Naive thymus-derived CD4-positive, alpha-beta T cell (primary cell): ENCODE results near the gene HERPUD1. TPM values are rescaled to one million over a fixed set of nuclear protein-coding genes. Genes with fewer than 3 reads are reported as not detected.

Source experiments
- ATAC-seq: fragments of 150-1000 bp; cut with Tn5 transposase; 2 replicates; pipeline ENCODE4 v1.10.0; 2021; ENCODE audit warnings: mild to moderate bottlenecking, moderate library complexity
- CTCF ChIA-PET: fragments of 350-600 bp; sonication (Branson Sonifier 250); formaldehyde crosslinking; loops from one replicate; lab custom pipeline; 2021; ENCODE audit warnings: antibody characterized with exemption; lab: Charles Lee
- POLR2A ChIA-PET: fragments of 350-600 bp; sonication (Branson Sonifier 250); formaldehyde crosslinking; loops from one replicate; lab custom pipeline; 2021; ENCODE audit warnings: antibody characterized with exemption, inconsistent platforms; lab: Charles Lee
- DNase-seq, 9 donors: peaks; one replicate each; pipeline versions ENCODE4 v3.0.0 to v3.0.0-alpha.2; 2020 to 2022; ENCODE audit warnings: mixed read lengths in 1 of 9
- H3K27ac ChIP-seq: one replicate; pipeline ENCODE4 v1.7.0; 2013; ENCODE audit warnings: mild to moderate bottlenecking, low read depth, low read length, moderate library complexity
- H3K27me3 ChIP-seq, 2 donors: one replicate each; pipeline ENCODE4 v1.7.0; 2013; ENCODE audit warnings: low read length in 2 of 2, mild to moderate bottlenecking in 2 of 2, moderate library complexity in 2 of 2; ENCODE audit not compliant: control insufficient read depth in 2 of 2, insufficient read depth in 2 of 2
- H3K36me3 ChIP-seq, 3 experiments: 1 replicate in 2 of 3; 2 replicates in 1 of 3; pipeline ENCODE4 v1.7.0; 2013; ENCODE audit warnings: low read length in 3 of 3, mild to moderate bottlenecking in 3 of 3, moderate library complexity in 1 of 3; ENCODE audit not compliant: insufficient read depth in 3 of 3, control insufficient read depth in 2 of 3
- H3K4me1 ChIP-seq, 2 donors: one replicate each; pipeline ENCODE4 v1.7.0; 2013; ENCODE audit warnings: low read length in 2 of 2, mild to moderate bottlenecking in 2 of 2, moderate library complexity in 1 of 2; ENCODE audit not compliant: control insufficient read depth in 2 of 2, insufficient read depth in 2 of 2
- H3K4me3 ChIP-seq: 2 replicates; pipeline ENCODE4 v1.7.0; 2013; ENCODE audit warnings: mild to moderate bottlenecking, low read length
- H3K9me3 ChIP-seq, 3 experiments: 1 replicate in 2 of 3; 2 replicates in 1 of 3; pipeline ENCODE4 v1.7.0; 2013; ENCODE audit warnings: low read length in 3 of 3; ENCODE audit not compliant: control insufficient read depth in 2 of 3
- H3K27ac Mint-ChIP-seq, 9 donors: one replicate each; pipeline ENCODE4 v1.8.0; 2020 to 2022; ENCODE audit warnings: mixed read lengths in 9 of 9, mild to moderate bottlenecking in 8 of 9, moderate library complexity in 5 of 9, inconsistent platforms in 2 of 9
- H3K27me3 Mint-ChIP-seq, 5 donors: one replicate each; pipeline ENCODE4 v1.8.0; 2021 to 2022; ENCODE audit warnings: mixed read lengths in 5 of 5, mild to moderate bottlenecking in 1 of 5
- H3K36me3 Mint-ChIP-seq, 5 donors: one replicate each; pipeline ENCODE4 v1.8.0; 2020 to 2022; ENCODE audit warnings: mixed read lengths in 5 of 5, mild to moderate bottlenecking in 3 of 5, inconsistent platforms in 1 of 5
- H3K4me1 Mint-ChIP-seq, 7 donors: one replicate each; pipeline ENCODE4 v1.8.0; 2020 to 2022; ENCODE audit warnings: mixed read lengths in 7 of 7, mild to moderate bottlenecking in 3 of 7, inconsistent platforms in 1 of 7
- H3K4me3 Mint-ChIP-seq, 10 donors: one replicate each; pipeline ENCODE4 v1.8.0; 2020 to 2022; ENCODE audit warnings: mild to moderate bottlenecking in 10 of 10, mixed read lengths in 10 of 10, moderate library complexity in 6 of 10, inconsistent platforms in 2 of 10
- H3K9me3 Mint-ChIP-seq, 11 donors: one replicate each; pipeline ENCODE4 v1.8.0; 2020 to 2022; ENCODE audit warnings: mixed read lengths in 11 of 11, mild to moderate bottlenecking in 4 of 11, inconsistent platforms in 1 of 11, moderate library complexity in 1 of 11
- intact Hi-C, 2 donors: fragments of 100-400 bp; cut with micrococcal nuclease; formaldehyde crosslinking; loops; one replicate each; pipeline ENCODE4 v1.15.1; 2023
- polyA plus RNA-seq, 2 donors: library from polyadenylated mRNA; unstranded; fragments of 300-500 nt; fragmentation: Illumina TruSeq; gene quantifications; one replicate each; pipeline ENCODE4 v1.2.3, GENCODE V29; 2021
- total RNA-seq, 6 experiments: library from RNA in 5 of 6; stranded (reverse) in 5 of 6; gene quantifications; 1 replicate in 5 of 6; 2 replicates in 1 of 6; pipeline ENCODE4 v1.2.3 and lab custom pipeline; 2021 to 2026

HERPUD1 gene
- total and polyA plus RNA-seq, 7 experiments from 2014 or later: 42.0 to 226 (median 117) TPM

DNA sequence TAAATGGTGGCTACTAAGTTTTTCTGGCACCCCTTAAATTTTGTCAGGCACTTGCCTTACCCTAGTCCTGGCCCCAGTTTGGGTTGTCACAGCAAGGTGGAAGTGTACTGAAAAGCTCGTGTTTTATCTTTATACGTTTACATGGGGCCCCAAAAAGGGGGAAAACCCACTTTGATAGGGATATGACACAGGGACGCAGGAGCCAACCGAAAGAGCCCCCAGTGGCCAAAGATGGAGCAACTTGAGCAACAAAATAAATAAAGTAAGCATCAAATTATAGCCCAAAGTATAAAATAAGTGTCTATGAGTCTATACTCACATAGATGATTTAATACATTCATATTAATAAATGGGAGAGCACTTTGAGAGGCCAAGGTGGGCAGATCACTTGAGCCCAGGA is 24.8 kb downstream of the HERPUD1 start:
- Histone ChIP-seq H3K36me3 (no peaks in the 10 kb centered on the region), H3K9me3 (no peaks in the 10 kb centered on the region), H3K4me3 (no peak overlapping the region), H3K4me1 (no peaks in the 10 kb centered on the region), H3K27me3 (no peaks in the 10 kb centered on the region), H3K27ac (no peak overlapping the region)
- no peak overlapping the region for H3K27ac Mint-ChIP-seq
- intact Hi-C loops: no loop called here
- no peak overlapping the region for H3K4me3 Mint-ChIP-seq
- H3K36me3 Mint-ChIP-seq: no peaks in the 10 kb centered on the region
- ATAC-seq: no peak
- H3K4me1 Mint-ChIP-seq: peaks cover 0 to 5% (median 0%) of the 10 kb centered on the region in 7 donors
- ChIA-PET POLR2A (no interaction called here), CTCF (no interaction called here)
- no peak for DNase-seq
- H3K9me3 Mint-ChIP-seq: no peaks in the 10 kb centered on the region
- H3K27me3 Mint-ChIP-seq: peaks cover 0 to 8% (median 0%) of the 10 kb centered on the region in 5 donors

DNA sequence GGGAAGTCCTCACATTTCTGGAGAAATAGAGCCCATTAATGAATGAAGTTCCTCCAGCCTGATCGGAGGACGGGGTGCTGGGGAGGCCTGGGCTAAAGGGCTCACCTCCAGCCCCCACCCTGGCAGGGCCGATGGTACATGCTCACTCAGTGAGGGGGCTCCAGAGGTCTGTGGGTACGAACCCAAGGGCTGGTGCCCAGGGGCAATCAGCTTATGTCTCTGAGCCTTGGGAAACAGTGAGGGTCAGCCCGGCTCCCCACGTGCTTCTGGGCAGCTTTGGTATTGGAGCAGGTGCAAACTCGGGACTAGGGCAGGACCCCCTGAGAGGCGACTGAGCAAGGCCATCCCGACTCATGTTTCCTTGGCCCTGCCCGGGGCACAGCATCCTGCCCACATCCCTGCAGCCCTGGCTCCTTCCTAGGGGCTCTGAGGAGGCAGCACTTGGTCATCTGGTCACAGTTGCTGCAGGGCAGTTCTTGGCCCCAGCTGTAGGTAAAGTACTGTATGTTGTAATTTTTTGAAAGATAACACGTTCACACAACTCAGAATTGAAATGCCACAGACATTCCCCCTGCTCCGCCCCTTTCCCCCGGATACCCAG is 28.8 kb downstream of the HERPUD1 start:
- intact Hi-C loops: no loop called here
- Mint-ChIP-seq H3K27me3 (peaks cover 0 to 8% (median 0%) of the 10 kb centered on the region in 5 donors), H3K9me3 (peaks cover 0 to 2% (median 0%) of the 10 kb centered on the region in 11 donors)

DNA sequence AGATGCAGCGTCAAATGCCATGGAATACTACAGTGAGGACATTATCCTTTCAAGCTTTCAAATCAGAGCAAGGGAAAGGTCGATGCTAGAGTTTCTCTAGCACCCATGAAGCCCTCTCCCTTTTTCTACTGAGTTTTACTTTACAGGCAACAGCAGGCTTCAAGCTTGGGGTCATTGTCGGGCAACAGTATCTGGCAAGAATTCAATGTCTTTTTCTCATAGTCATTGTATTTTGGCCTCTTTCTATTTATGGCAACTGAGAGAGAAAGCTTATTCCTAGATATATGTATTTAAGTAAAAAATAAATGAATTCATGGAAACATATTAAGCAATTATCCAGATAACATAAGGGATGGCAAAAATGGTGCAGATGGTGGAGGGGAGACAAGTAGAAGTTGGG is 29.4 kb downstream of the HERPUD1 start:
- CTCF ChIA-PET: interaction anchor here (0.8 kb wide), 1 partner anchor 205 kb away, joined by 3 read pairs; no protein-coding TSS in a partner anchor

More for the DNA sequence above, 28.8 kb downstream of the HERPUD1 start:
- H3K4me1 Mint-ChIP-seq: peaks cover 15 to 18% (median 16%) of the 10 kb centered on the region in 7 donors
- ATAC-seq (no peak), DNase-seq (no peak)
- H3K36me3 Mint-ChIP-seq: no peaks in the 10 kb centered on the region
- ChIA-PET POLR2A (no interaction called here), CTCF (interaction anchor here (0.8 kb wide), 1 partner anchor 206 kb away, joined by 3 read pairs; no protein-coding TSS in a partner anchor)
- H3K27ac ChIP-seq: no peak overlapping the region
- no peak overlapping the region for H3K27ac Mint-ChIP-seq
- peaks cover 7 to 14% of the 10 kb centered on the region in 2 donors for H3K4me1 ChIP-seq
- no peaks in the 10 kb centered on the region for H3K9me3 ChIP-seq
- H3K4me3 ChIP-seq: no peak overlapping the region
- no peak overlapping the region for H3K4me3 Mint-ChIP-seq
- H3K27me3 ChIP-seq: no peaks in the 10 kb centered on the region
- no peaks in the 10 kb centered on the region for H3K36me3 ChIP-seq

DNA sequence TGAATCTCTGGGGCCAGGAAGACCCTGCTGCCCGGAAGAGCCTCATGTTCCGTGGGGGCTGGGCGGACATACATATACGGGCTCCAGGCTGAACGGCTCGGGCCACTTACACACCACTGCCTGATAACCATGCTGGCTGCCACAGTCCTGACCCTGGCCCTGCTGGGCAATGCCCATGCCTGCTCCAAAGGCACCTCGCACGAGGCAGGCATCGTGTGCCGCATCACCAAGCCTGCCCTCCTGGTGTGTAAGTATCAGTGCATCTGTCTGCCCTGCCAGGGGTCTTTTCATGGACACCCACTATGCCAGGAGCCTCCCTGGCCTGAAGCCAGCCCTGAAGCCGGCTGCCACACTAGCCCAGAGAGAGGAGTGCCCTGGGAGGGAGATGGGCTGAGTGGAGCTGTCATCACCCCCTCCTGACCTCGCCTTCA is 29.9 kb downstream of the HERPUD1 start, which contains the start of gene CETP:
Gene CETP, plus strand, starts transcription at position 100 of the 431 bp plus-strand sequence. Its CDS starts 30 bp downstream, at position 130.
- Histone ChIP-seq H3K27me3 (no peaks in the 10 kb centered on the region), H3K4me1 (peaks cover 7 to 19% of the 10 kb centered on the region in 2 donors), H3K4me3 (no peak within 1 kb of the TSS), H3K9me3 (no peaks in the 10 kb centered on the region), H3K36me3 (no peaks in the 10 kb centered on the region), H3K27ac (no peak within 1 kb of the TSS)
- Mint-ChIP-seq H3K4me3 (no peak within 1 kb of the TSS), H3K27me3 (peaks cover 0 to 8% (median 0%) of the 10 kb centered on the region in 5 donors), H3K36me3 (no peaks in the 10 kb centered on the region), H3K4me1 (peaks cover 17 to 27% (median 24%) of the 10 kb centered on the region in 7 donors), H3K9me3 (peaks cover 0 to 2% (median 0%) of the 10 kb centered on the region in 11 donors), H3K27ac (no peak within 1 kb of the TSS)
- DNase-seq (no peak), ATAC-seq (no peak)
- CTCF ChIA-PET: interaction anchor here (0.5 to 1.2 kb wide), 3 partner anchors 58 to 79 kb away, joined by 3 to 5 read pairs (median 4); no protein-coding TSS in a partner anchor
- intact Hi-C loops: no loop called here
- POLR2A ChIA-PET: no interaction called here

More for the DNA sequence above, 29.4 kb downstream of the HERPUD1 start:
- Mint-ChIP-seq H3K36me3 (no peaks in the 10 kb centered on the region), H3K27ac (no peak overlapping the region), H3K4me1 (peaks cover 17 to 24% (median 22%) of the 10 kb centered on the region in 7 donors), H3K27me3 (peaks cover 0 to 8% (median 0%) of the 10 kb centered on the region in 5 donors), H3K4me3 (no peak overlapping the region), H3K9me3 (peaks cover 0 to 2% (median 0%) of the 10 kb centered on the region in 11 donors)
- no peak overlapping the region for H3K4me3 ChIP-seq
- no peaks in the 10 kb centered on the region for H3K36me3 ChIP-seq
- no peak overlapping the region for H3K27ac ChIP-seq
- intact Hi-C loops: no loop called here
- ATAC-seq (no peak), DNase-seq (no peak)
- POLR2A ChIA-PET: no interaction called here
- peaks cover 7 to 19% of the 10 kb centered on the region in 2 donors for H3K4me1 ChIP-seq
- no peaks in the 10 kb centered on the region for H3K27me3 ChIP-seq
- H3K9me3 ChIP-seq: no peaks in the 10 kb centered on the region

DNA sequence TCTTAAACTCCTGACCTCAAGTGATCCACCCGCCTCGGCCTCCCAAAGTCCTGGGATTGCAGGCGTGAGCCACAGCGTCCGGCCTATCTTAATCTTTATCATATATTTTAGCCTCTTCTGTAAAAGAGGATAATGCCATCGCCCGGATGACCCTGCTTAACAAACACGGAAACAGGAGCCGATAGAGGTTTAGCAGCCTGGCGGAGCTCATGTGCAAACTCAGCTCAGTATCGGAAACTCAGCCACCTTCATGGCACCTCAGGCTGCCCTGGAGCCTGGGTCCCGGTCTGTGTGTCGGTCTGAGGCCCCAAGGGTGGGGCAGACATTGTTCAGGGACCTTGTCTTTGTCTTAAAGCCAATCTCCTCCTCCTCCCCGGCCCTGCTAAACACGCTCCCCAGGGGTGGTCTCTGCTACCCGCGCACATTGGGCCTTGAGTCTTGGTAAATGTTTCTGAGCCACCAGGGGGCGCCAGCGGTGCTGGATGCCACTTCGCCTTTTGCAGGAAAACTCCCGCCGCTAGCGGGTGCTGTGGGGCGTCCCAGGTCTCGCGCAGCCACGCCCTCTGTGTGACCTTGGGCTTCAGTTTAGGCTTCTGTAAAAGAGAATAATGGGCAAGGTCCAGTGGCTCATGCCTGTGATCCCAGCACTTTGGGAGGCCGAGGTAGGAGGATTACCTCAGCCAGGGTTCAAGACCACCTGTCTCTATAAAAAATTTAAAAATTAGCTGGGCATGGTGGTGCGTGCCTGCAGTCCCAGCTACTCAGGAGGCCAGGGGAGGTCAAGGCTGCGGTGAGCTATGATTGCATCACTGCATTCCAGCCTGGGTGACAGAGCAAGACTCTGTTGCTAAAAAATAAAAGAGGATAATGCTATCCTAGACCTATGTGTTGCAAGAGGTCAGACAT is 32.6 kb downstream of the HERPUD1 start:
- ChIA-PET POLR2A (interaction anchor here (0.8 to 4.4 kb wide), 8 partner anchors 11 to 120 kb away, joined by 3 to 27 read pairs (median 3); partner anchors contain the start of gene NLRC5), CTCF (interaction anchor here (0.5 to 4.9 kb wide), 48 partner anchors 8 to 619 kb away, joined by 3 to 44 read pairs (median 4); partner anchors contain the start of gene NLRC5)
- peak overlapping the region in 8 of 9 donors; percentile 60 to 91 (median 82) for H3K27ac Mint-ChIP-seq
- H3K27me3 Mint-ChIP-seq: peaks cover 0 to 4% (median 0%) of the 10 kb centered on the region in 5 donors
- ATAC-seq (peak; percentile 99), DNase-seq (peak; percentile 84 to 96 (median 91))
- no peaks in the 10 kb centered on the region for H3K36me3 ChIP-seq
- H3K9me3 ChIP-seq: no peaks in the 10 kb centered on the region
- intact Hi-C loops: loop anchor here (1.0 kb wide), 9 partner anchors 21 to 204 kb away; partner anchors contain the start of genes NLRC5 (in 2 of the 2), CPNE2 (in 1 of the 2) and HERPUD1 (in 1 of the 2)
- peaks cover 0 to 2% (median 0%) of the 10 kb centered on the region in 11 donors for H3K9me3 Mint-ChIP-seq
- H3K4me3 Mint-ChIP-seq: peak overlapping the region in 4 of 10 donors; percentile 6 to 62 (median 38)
- no peaks in the 10 kb centered on the region for H3K36me3 Mint-ChIP-seq
- no peak overlapping the region for H3K4me3 ChIP-seq
- H3K4me1 ChIP-seq: peaks cover 7 to 19% of the 10 kb centered on the region in 2 donors
- no peaks in the 10 kb centered on the region for H3K27me3 ChIP-seq
- H3K4me1 Mint-ChIP-seq: peaks cover 21 to 27% (median 23%) of the 10 kb centered on the region in 7 donors
- H3K27ac ChIP-seq: no peak overlapping the region
